ENCODE results near the gene DLX5.

The DLX5 gene

DNA sequence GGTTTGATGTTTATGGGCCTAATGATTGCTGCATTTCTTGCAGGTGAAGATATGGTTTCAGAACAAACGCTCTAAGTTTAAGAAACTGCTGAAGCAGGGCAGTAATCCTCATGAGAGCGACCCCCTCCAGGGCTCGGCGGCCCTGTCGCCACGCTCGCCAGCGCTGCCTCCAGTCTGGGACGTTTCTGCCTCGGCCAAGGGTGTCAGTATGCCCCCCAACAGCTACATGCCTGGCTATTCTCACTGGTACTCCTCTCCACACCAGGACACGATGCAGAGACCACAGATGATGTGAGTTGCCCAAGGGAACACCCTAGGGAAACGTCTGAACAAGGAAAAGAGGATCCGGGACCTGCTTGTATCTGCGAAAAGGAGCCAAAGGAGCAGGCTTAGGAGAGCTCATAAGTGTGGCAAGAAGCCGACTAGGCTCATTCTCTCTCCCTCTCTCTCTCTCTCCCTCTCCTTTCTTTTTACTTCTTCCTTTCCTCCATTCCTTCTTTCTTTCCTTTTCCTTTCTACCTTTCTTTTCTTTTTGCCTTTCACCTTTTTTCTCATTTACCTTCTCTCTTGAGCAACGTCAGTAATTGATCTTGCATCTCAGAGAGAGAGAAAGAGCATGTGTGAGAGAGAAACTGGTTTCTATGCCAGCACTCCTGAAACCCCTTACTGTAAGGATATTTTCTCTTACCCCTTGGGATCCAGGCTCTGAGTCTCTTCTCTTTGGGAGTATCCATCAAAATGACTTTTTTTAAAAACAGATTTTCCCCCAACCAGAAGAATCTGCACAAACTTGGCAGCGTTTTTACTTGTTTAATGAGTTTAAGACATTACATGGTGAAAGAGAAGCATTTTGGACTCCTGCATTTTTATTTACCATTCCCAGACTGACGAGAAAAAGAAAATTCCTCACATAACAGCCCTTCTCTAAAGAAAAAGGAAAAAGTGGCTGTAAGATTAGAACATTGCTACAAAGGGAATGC is 14.6 kb downstream of the DLX5 start:
- CTCF ChIA-PET, result no interaction called here

DNA sequence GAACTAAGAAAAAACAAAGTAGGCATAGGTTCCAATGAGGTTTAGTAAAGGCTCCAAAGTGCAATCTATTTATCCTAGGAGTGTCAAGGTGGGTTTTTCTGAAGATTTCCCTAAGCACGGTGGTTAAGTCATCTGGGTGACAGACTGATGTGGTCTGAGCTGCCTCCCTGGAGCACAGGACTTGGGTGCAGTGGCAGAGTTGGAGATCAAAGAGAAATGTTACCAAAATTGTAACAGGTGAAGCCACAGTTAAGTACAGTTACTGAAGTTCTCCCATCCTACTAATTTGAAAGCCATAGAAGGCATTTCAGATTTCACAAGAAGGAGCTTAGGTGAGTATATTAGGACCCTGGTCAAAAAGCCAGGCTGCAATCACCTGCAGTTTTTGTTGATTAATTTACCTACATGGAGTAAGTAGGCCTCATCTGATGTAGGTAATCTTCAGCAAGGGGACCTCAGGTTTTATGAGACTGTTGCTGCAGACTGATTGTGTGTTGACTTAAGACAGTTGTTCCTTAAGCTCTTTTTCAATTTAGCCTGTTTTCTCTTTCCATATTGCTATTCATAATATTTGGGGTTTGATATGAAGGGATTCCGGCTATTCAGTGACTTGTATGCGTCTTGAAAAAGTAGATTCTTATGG is 16.2 kb downstream of the DLX5 start:
- ChIA-PET POLR2A (ENCODE audit: low non-redundant PET) (no interaction called here), CTCF (interaction anchor here (0.6 to 1.2 kb wide), 4 partner anchors 19 to 932 kb away, joined by 3 to 5 read pairs (median 4); no protein-coding TSS in a partner anchor)
- TF ChIP-seq, protein P1, sequence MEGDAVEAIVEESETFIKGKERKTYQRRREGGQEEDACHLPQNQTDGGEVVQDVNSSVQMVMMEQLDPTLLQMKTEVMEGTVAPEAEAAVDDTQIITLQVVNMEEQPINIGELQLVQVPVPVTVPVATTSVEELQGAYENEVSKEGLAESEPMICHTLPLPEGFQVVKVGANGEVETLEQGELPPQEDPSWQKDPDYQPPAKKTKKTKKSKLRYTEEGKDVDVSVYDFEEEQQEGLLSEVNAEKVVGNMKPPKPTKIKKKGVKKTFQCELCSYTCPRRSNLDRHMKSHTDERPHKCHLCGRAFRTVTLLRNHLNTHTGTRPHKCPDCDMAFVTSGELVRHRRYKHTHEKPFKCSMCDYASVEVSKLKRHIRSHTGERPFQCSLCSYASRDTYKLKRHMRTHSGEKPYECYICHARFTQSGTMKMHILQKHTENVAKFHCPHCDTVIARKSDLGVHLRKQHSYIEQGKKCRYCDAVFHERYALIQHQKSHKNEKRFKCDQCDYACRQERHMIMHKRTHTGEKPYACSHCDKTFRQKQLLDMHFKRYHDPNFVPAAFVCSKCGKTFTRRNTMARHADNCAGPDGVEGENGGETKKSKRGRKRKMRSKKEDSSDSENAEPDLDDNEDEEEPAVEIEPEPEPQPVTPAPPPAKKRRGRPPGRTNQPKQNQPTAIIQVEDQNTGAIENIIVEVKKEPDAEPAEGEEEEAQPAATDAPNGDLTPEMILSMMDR (conservative IDR thresholded peaks at IDR 0.05; ENCODE audit: low read depth), result no peak
- H3K27ac ChIP-seq, result no peak overlapping the region
- no peak for DNase-seq (ENCODE audit: low spot score)

More for the DNA sequence above, 14.6 kb downstream of the DLX5 start:
- DNase-seq (ENCODE audit: low spot score), result no peak
- H3K27ac ChIP-seq, result no peak overlapping the region
- POLR2A ChIA-PET (ENCODE audit: low non-redundant PET), result no interaction called here
- TF ChIP-seq, protein P1 (conservative IDR thresholded peaks at IDR 0.05; ENCODE audit: low read depth), result no peak

DNA sequence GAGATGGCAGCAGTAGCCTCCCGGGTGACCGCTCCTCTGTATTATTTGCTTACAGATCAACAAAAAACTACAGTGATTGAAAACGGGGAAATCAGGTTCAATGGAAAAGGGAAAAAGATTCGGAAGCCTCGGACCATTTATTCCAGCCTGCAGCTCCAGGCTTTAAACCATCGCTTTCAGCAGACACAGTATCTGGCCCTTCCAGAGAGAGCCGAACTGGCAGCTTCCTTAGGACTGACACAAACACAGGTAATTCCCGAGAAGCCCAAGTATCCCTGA is 17.1 kb downstream of the DLX5 start:
- no peak for DNase-seq (ENCODE audit: low spot score)
- no peak overlapping the region for H3K27ac ChIP-seq
- CTCF ChIA-PET, result interaction anchor here (0.7 to 1.2 kb wide), 3 partner anchors 20 to 87 kb away, joined by 3 to 4 read pairs (median 4); no protein-coding TSS in a partner anchor
- POLR2A ChIA-PET (ENCODE audit: low non-redundant PET), result no interaction called here
- TF ChIP-seq, protein P1 (conservative IDR thresholded peaks at IDR 0.05; ENCODE audit: low read depth), result no peak

DNA sequence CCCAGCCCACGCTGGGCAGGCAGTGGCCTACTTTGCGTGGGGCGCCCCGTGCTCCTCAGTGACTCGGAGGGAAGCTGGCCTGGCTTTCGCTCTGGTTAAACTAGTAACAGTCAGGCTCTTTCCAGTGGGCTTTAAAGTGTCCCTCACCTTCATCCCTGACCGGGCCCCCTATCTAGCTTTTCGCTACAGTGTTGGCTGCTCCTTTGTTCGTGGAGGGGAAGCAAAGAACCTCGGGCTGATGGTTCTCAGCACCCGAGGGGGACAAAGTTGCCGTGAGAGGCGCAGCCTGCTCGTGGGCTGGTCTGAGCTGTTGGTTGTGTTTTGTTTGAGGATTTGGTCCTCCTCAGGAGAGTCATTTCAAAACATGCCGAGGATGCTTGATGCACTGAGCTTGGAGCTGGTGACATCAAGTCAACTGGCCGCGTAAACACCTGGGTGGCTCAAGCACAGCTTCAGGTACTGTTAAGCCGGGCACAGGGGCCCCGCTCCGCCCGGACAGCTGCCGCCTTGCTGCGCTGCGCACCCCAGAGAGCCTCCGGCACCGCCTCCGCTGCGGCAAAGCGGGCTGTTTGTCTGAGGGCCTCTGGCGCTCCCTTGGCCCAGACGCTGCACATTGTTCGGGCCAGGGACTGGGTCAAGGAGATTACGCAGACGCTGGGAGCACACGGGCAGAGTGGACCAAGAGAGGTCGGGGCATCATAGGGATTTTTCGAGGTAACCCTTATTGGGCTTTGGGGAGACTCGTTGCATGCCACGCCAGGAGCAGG is 17.6 kb downstream of the DLX5 start:
- DNase-seq (ENCODE audit: low spot score), result no peak
- TF ChIP-seq, protein P1 (conservative IDR thresholded peaks at IDR 0.05; ENCODE audit: low read depth), result no peak
- CTCF ChIA-PET, result interaction anchor here (0.6 to 2.2 kb wide), 5 partner anchors 21 to 86 kb away, joined by 3 to 8 read pairs (median 4); no protein-coding TSS in a partner anchor
- no peak overlapping the region for H3K27ac ChIP-seq
- POLR2A ChIA-PET (ENCODE audit: low non-redundant PET), result interaction anchor here (1.4 kb wide), 1 partner anchor 8 kb away, joined by 4 read pairs; no protein-coding TSS in a partner anchor

DNA sequence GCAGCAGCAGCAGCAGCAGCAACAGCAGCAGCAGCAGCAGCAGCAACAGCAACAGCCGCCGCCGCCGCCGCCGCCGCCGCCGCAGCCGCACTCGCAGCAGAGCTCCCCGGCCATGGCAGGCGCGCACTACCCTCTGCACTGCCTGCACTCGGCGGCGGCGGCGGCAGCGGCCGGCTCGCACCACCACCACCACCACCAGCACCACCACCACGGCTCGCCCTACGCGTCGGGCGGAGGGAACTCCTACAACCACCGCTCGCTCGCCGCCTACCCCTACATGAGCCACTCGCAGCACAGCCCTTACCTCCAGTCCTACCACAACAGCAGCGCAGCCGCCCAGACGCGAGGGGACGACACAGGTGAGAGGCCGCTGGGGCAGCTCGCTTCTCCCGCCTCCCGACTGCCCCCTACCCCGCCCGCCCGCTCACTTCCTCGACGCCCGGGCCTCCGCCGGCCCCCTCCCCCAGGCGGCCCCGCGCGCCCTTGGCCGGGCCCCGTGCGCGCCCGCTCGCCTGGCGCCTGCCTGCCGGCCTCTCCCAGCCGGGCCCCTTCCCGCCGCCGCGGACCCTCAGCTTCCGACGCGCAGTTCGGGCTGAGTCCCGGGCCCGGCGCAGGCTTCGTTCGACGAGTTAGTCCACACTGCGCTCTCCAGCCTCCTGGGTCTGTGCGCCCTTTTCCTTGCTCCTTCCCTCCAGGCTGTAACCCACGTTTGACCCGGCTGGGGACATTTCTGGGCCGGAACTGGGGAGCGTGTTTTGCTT is 18.4 kb downstream of the DLX5 start:
- DNase-seq (ENCODE audit: low spot score), result peak; percentile 49
- H3K27ac ChIP-seq, result no peak overlapping the region
- ChIA-PET POLR2A (ENCODE audit: low non-redundant PET) (interaction anchor here (1.4 kb wide), 1 partner anchor 9 kb away, joined by 4 read pairs; no protein-coding TSS in a partner anchor), CTCF (interaction anchor here (0.6 to 2.2 kb wide), 5 partner anchors 18 to 148 kb away, joined by 3 to 8 read pairs (median 4); no protein-coding TSS in a partner anchor)
- TF ChIP-seq, protein P1 (conservative IDR thresholded peaks at IDR 0.05; ENCODE audit: low read depth), result no peak

All from RWPE1 (cell line).